Occipital lobe (tissue), 2 donors: ENCODE data around the gene CHST11. TPM values are rescaled to one million over a fixed set of nuclear protein-coding genes. Genes with fewer than 3 reads are reported as not detected.
"Not testable (repeated sequence)": the region's sequence is repeated elsewhere in the genome, so short reads cannot be mapped to it uniquely, and the experiment has no call there.

Source experiments
- DNase-seq: peaks from one replicate; lab custom pipeline; 2025; lab: John Stamatoyannopoulos, UW
- total RNA-seq: library from RNA; depleted of rRNA; stranded (reverse); fragments of >200 nt; gene quantifications from one replicate; pipeline ENCODE4 v1.2.3, GENCODE V29; 2014

Gene CHST11
- total RNA-seq, 1 donor from 2014 or later, result 29.0 TPM

DNA sequence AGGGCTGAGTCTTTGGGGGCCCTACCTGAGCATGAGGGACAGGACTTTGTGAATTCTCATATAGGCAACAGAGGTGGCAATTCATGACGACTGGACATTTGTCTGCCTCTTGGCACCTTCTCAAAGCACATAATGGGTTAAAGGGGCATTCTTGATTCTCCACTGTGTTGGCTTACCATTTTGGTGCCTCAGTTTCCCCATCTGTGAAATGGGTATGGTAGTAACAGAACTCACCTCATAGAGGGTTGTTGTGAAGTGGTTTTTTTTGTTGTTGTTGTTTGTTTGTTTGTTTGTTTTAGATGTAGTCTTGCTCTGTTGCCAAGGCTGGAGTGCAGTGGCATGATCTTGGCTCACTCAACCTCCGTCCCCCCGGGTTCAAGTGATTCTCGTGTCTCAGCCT, 106.0 kb downstream of the CHST11 start:
- DNase-seq, result no peak

DNA sequence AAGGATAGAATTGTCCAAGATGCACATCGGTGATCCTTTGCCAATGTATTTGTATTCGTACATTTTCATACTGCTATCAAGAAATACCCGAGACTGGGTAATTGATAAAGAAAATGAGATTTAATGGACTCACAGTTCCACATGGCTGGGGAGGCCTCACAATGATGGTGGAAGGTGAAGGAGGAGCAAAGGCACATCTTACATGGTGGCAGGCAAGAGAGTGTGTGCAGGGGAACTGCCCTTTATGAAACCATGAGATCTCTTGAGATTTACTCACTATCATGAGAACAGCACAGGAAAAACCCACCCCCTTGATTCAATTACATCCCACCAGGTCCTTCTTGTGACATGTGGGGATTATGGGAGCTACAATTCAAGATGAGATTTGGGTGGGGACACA, 107.9 kb downstream of the CHST11 start:
- not testable (repeated sequence) for DNase-seq

DNA sequence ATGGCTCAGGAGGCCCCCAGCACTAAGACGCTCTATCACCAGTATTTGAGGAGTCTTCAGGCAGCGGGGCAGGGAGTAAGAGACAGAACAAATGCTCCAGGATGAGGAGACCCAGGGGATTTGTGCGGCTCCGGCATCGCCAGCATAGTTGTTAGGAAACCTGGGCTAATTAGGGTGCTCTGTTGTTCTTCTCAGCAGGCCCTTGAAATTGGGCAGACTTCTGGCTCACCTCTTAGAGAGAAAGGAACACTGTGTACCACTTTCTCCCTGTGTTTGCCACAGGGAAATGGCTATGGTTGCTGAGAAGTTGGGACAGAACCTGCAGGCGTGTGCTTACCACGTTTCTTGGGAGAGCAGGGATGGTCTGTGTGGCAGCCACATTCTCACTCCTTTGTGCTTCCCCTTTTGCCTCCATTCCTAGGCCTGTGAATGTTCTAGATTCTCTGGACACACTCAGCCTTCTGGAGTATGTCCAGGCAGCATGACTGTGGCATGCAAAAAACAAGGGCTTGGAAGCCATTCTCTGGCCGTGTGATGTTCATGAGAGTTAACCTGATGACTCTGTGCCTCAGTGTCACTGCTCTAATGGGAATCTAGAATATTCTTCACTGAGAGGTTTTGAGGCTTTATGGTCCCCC, 109.0 kb downstream of the CHST11 start:
- no peak for DNase-seq

DNA sequence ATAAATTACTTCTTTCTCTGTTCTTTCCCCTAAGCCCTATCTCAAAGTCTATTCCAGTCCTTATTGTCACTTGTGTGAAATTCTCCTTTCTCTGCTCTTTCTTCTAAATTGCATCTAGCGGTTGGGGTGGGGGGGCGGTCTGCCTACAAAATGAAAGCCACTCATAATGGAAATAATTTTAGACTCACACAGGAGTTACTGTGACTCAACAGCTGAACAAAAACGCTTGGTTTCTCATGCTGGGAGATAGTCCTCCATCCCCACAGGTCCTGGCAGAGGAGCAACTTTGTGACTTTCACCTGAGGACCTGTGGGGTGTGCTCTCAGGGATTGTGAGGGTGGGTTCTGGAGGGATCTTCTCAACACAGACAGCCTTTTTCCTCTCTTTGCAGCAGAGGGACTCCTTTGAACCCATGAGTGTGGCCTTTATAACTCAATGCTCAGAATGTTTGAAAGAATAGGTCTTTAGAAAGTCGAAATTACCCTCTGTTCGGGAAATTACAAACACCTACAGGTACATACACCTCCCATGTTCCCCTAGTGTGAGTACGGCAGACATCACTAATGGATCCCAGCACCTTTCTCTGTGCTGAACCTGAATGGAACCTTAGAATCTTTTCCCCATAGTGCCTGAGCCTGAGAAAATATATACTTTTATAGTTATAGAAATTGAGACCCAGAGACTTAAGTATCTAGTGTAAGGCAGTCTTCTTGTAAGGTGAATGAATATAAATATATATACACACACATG, 109.7 kb downstream of the CHST11 start:
- no peak for DNase-seq

DNA sequence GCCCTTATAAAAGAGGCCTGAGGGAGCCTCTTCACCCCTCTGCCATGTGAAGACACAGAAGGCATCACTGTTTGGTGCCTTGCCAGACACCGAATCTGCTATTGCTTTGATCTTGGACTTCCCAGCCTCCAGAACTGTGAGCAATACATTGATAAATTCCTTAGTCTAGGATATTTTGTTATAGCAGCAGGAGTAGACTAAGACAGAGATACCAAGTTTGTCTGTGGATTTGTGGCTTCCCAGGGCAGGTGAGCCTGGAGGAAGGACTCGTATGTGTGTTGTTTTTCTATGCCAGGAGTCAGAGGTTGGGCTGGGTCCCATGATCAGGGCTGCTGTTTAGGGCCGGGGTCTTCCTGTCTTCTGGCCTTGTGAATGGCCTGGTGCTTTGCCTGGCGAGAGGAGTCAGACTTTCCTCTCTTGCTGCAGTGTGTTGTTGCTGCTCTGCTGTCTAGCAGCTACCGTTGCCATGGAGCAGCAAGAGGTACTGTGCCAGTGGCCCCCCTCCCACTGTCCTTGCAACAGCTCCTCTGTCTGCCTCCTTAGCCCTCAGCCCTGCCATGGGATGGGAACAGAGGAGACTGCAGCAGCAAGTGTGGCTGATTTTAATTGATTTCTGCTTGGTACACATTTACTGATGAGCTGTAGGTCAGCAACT, 111.2 kb downstream of the CHST11 start:
- no peak for DNase-seq

DNA sequence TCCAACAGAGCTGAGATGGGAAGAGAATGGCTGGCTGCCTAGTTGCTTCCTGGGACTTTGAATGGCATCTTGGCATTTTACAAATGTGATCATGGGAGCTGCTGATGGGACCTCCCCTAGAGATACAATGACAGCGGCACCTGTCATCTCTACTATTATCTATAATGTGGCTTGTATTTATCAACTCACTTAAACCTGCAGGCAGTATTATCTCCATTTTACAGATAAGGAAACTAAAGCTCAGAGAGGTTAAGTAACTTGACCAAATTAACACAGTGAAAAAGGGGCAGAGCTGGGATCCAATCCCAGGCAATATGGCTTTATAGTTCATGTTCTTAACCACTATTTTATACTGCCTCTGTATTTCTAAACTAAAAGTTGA, 111.7 kb downstream of the CHST11 start:
- no peak for DNase-seq

DNA sequence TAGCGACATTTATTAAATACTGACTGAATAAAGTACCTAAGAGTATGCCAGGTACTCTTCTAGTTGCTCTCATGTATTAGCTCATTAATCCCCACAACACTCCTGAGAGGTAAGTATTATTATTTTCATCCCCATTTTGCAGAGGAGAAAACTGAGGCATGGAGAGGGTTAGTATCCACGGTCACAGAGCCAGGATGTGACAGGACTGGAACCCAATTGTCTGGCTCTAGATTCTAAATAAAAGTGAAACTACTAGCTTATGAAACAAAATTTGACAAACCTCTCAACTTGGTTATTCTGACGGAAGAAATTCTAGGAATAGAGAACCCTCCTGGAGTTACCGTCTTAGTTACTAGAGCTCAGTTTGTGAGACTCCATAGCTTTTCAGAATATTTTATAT, 112.2 kb downstream of the CHST11 start:
- DNase-seq, result no peak

DNA sequence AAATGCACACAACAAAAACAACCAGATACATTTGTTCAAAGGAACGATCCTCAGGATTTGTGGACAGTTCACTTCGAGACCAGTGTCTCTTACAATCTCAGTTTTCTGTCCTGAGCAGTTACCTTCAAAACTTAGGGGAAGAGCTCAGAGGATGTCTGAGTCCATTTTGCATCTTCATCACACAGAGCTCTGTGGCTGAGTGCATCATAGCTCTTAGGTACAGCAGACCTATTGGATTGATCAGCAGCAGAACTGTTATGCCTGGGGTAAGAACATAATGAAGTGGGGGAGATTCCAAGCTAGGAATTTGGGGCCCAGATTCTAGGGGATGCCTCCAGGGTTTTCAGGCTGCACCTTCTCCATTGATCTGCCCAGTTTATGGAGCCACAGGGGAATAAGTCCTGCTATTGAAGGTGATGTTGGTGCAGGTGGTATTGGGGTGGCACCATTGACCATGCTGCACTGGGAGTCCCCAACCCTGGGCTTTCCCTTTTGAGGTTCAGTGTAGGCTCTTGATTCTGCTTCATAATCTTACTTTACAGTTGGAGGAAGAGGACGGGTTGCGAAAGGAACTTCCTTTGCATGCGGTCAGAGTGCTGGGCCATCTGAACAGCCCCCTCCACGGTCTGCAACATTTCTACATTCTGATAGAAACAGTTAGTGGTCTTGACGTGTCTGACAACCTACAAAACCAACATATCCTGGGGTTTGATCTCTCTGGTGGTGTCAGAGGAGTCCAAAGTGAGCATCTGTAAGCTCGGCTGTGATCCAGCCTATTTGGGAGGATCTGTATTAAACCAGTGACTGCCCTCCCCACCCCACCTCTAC, 112.8 kb downstream of the CHST11 start:
- no peak for DNase-seq

DNA sequence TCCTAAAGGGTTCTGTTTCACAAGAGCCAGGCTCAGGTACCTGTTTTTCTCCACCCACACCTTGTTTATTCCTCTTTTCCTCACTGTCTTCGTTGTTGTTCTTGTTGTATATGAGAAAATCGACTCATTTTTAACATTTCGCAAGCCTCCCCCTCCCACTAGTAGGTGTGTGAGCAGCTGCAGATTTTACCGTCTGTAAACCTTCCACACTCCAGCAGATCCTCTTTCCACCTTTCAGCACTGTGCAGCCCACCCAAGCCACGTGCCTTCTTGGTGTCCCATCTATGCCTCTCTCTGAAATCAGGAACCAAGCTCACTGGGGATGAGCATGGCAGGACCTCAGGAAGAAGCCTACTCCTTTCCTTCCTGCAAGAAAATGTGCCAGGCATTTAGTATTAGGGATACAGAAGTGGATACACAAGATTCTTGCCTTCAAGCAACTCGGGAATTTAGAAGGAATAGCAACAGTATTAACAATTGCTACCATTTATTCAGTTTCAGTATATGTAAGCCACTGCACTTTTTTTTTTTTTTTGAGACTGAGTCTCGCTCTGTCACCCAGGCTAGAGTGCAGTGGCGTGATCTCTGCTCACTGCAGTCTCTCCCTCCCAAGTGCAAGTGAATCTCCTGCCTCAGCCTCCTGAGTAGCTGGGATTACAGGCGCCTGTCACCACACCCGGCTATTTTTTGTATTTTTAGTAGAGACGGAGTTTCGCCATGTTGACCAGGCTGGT, 113.6 kb downstream of the CHST11 start:
- DNase-seq, result no peak

DNA sequence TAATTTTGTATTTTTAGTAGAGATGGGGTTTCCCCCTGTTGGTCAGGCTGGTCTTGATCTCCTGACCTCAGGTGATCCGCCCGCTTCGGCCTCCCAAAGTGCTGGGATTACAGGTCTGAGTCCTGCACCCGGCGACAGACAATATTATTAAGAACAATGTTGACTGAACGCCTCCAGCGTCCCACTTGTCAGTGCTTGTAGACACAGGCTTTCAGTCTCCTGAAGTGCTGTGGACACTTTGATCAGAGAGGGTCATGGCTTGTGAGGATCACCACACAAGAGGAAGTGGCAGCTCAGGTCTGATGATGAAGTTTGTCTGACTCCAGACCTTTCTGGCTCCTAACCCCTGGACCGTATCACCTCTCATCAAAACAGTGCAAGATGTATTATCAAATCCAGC, 114.6 kb downstream of the CHST11 start:
- DNase-seq, result no peak

DNA sequence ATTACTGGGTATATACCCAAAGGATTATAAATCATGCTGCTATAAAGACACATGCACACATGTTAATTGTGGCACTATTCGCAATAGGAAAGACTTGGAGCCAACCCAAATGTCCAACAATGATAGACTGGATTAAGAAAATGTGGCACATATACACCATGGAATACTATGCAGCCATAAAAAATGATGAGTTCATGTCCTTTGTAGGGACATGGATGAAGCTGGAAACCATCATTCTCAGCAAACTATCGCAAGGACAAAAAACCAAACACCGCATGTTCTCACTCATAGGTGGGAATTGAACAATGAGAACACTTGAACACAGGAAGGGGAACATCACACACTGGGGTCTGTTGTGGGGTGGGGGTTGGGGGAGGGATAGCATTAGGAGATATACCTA, 117.6 kb downstream of the CHST11 start:
- not testable (repeated sequence) for DNase-seq

DNA sequence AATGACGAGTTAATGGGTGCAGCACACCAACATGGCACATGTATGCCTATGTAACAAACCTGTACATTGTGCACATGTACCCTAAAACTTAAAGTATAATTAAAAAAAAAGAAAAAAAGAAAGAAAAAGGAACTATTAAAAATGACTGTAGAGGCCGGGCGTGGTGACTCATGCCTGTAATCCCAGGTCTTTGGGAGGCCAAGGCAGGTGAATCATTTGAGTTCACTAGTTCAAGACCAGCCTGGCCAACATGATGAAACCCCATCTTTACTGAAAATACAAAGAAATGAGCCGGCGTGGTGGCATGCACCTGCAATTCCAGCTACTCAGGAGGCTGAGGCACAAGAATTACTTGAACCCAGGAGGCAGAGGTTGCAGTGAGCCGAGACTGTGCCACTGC, 118.0 kb downstream of the CHST11 start:
- DNase-seq, result not testable (repeated sequence)

DNA sequence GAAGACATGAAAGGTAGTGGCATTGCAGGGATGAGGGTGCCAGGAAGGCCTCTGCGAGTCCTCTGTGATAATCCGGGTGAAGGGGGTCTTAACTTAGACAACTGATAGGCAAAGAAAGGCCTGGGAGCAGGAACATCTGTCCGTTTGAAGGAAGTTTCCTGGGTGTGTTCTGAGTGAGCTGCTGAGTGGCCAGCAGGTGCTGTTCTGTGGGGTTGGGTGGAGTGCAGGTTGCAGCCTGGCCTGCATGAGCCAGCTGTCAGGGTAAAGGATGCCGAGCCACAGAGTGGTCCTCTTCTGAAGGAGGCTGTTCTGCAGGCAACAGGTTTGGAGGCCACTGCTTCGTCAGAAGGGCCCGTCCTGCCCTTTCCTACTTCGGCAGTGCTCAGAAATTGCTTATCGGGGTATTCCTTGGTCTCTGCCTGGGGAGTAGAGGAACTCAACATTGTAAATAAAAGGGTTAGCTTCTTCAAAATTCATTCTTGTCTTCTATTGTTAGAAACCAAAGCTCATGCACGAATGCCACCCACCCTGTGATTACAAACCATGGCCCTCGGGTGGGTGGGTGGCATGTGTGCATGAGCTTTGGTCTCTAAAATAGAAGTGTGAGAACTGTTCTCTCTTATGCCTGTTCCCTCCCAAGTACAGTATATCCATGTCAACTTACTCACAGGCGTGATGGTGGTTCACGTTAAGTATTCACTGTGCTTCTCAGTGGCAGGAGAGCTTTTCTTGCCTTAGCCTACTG, 118.9 kb downstream of the CHST11 start:
- DNase-seq, result no peak

DNA sequence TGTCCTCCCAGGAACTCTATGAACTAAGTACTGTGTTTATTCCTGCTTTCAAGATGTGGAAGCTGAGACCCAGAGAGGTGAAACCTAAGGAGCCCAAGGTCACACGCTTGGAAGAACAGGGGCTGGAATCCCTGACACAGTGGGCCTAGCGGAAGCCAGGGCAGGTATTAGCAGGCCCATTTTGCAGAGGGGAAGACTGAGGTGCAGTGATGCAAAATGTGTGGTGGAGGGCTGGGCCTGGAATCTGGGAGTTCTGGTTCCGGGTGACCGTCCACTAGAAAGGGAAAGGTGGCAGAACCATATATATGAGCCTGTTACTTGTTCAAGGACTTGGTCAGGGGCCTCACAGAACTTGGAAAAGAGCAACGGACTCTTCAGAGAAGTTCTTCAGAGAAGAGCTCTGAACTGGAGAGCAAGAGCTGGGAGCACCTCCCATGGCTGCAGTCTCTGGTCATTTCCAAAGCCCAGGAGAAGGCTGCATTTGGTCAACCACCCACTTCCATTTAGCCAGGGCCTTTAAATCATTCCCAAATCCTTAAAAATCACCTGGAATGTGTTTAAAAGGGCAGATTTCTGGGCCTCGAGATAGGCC, 119.5 kb downstream of the CHST11 start:
- no peak for DNase-seq

DNA sequence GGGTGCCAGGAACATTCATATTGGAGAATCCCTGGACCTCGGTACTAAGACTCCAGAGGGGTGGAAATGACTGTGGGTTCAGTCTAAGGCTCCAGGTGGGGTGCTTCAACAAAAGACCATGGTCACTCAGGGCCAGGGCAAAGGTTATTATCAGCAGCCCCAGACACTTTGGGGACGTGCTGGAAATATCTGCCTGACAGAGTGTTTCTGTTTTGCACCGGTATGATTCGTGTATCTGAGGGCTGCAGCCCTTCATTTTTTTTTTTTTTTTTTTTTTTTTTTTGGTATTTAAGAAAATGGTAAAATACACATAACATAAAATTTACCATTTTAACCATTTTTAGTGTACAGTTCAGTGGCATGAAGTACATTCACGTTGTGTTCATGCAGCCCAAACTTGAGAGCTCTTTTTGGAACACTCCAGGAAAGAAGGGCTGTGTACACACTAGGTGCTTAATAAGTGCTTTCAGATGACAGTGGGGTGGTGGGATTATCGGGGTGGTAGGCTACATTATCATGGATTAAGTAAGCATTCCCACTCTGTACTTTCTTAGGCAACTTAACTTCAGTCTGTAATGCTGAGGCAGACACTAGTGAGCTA, 120.3 kb downstream of the CHST11 start:
- no peak for DNase-seq

DNA sequence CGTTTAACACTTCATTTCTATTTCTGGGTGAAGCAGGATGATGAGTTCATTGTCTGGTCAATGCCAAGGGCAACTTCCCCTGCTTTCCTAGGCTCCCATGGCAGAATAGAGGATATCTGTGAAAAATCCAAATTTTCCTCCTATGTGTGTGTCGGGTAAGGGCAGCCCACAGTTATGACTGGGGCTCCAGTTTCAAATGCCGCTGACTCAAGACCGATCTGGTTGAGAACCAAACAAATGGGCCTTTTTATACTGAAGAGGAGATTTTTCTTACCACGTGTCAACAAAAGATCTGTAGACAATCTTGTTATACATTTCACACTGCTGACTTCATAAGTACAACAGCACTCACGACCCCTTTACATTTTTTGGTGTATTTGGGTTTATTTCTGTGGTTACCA, 120.8 kb downstream of the CHST11 start:
- DNase-seq, result no peak

DNA sequence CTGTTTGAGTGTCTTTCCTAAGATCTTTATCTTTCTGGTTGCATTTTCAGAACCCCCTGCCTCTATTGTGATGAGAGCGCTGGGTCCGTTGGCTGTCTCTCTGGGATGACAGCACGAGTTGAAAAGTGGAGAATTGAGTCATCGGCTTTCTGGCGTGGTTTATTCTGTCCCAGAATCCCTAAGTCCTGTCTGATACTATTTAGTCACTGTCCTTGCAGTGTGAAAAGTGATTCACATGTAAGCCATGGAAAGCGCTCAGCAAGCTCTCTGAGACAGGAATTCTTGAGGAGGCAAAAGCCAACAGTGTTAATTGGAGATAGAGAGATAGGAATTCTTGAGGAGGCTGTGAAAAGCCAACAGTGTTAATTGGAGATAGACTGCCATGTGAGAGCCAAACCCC, 121.7 kb downstream of the CHST11 start:
- no peak for DNase-seq

DNA sequence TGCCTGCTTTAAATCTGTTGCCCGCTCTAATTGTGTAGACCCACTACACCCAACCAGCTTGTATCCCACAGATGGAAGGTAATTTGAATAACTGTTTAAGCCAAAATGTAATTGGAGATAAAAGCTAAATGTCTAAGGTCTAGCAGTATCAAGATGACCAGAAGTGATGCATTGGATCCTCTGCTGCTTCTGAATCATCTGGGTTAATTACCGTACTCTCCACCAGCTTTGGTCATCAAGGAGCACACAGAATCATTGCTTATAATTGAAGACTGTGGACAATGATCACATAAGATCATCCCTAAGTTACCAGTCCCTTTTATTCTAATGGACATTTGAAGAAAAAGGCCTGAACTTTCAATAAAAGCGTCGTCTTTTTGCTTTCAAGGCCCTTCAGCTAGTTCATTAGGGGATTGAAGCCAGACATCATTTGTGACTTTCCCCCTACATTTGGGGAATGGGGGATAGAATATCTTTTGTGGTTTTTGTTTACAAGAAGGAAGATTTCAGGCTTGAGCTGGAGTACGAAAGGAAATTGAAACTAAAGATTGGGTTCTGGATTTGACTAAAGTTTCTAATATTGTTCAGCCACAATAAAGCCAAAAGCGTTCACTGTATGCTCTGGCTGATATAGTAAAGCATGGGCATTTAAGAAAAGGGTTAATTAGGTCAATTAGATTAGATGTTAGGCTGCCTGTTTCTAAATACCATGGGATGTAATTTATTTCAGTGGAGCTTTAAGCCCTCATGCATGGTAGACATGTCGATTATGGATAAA, 123.2 kb downstream of the CHST11 start:
- no peak for DNase-seq

DNA sequence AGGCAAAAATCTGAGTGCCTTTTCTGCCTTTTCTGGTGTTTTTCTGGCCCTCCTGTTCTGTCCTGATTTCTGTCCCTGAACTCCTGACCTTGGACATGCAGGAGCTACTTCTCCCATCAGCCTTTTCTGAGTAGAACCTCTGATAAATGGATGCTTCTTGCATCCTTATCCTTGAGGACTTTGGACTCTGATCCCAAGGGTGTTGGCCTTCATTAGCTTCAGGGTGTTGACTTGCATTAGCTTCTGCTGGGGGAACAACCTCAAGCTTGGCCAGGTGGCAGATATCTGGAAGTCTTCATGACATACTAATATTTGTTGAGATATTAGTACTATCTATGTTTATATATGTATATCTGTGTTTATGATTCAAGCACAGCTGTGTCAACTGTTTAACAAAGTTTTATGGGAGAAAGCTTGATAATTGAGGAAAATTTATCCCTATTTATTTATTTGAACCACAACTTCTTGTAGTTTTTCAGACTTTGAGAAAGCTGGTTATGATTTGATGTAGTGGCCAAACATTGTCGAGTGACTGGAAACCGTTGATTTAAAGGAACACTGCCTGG, 124.3 kb downstream of the CHST11 start:
- DNase-seq, result no peak
